ENCODE data around the gene ABHD14A. TPM values are rescaled to one million over a fixed set of nuclear protein-coding genes. Genes with fewer than 3 reads are reported as not detected.

Gene ABHD14A
- total and polyA plus RNA-seq, 2 of the 13 experiments (the other 11 are each of a cell fraction or from before 2014, with no cell fraction given) = 29.5 to 46.9 TPM

- TF ChIP-seq FOXP4 (CRISPR knock-in tag; IDR thresholded peaks at IDR 0.05) (peak; percentile 39), ZBTB42 (CRISPR knock-in tag; IDR thresholded peaks at IDR 0.05) (peak; percentile 75), HIVEP1 (CRISPR knock-in tag; IDR thresholded peaks at IDR 0.05) (no peak), YY1 (IDR thresholded peaks at IDR 0.05; ENCODE audit: insufficient read depth, insufficient replicate concordance, low read depth, low read length) (peak; percentile 68), SRF (IDR thresholded peaks at IDR 0.05; ENCODE audit: low read depth, low read length) (no peak), ZBTB39 (CRISPR knock-in tag; IDR thresholded peaks at IDR 0.05) (no peak), ZKSCAN1 (IDR thresholded peaks at IDR 0.05; ENCODE audit: low read length) (no peak), ZNF557 (CRISPR knock-in tag; IDR thresholded peaks at IDR 0.05) (0 out of 2 replicates have a peak, but pooled peaks have one; percentile 30), TFDP1 (CRISPR knock-in tag; IDR thresholded peaks at IDR 0.05; ENCODE audit: borderline replicate concordance) (peak; percentile 90), GABPA (IDR thresholded peaks at IDR 0.05; ENCODE audit: low read depth, low read length) (no peak), GABPA (CRISPR knock-in tag; IDR thresholded peaks at IDR 0.05; ENCODE audit: low read depth) (peak; percentile 70), ZNF784 (CRISPR knock-in tag; IDR thresholded peaks at IDR 0.05; ENCODE audit: borderline replicate concordance) (peak; percentile 71; the same call in 1 of the 2 replicates), ZNF101 (CRISPR knock-in tag; IDR thresholded peaks at IDR 0.05; ENCODE audit: borderline replicate concordance, low read depth) (peak; percentile 94), GMEB1 (CRISPR knock-in tag; IDR thresholded peaks at IDR 0.05; ENCODE audit: borderline replicate concordance) (peak; percentile 71), ZFY (CRISPR knock-in tag; IDR thresholded peaks at IDR 0.05) (peak; percentile 89), ZNF780A (CRISPR knock-in tag; IDR thresholded peaks at IDR 0.05) (no peak; the same call in 1 of the 2 replicates), LRRFIP1 (CRISPR knock-in tag; conservative IDR thresholded peaks at IDR 0.05) (no peak)
Measured at GRCh38 chr3:51982838-51983577, 8.1 kb downstream of the ABHD14A start, which contains the start of gene ACY1 (continued).

Data from HepG2 (cell line).